Choroid plexus epithelial cell (primary cell): ENCODE results near the gene RBP3.

Experiments used
- DNase-seq: peaks from one replicate; pipeline ENCODE4 v3.0.0-alpha.2; 2010; ENCODE audit warnings: low read depth
- H3K4me3 ChIP-seq: 2 replicates; pipeline ENCODE4 v1.5.1; 2011; ENCODE audit warnings: low read depth, mild to moderate bottlenecking, control low read depth, low read length, moderate library complexity
- CTCF ChIP-seq: conservative IDR thresholded peaks from 2 replicates; pipeline ENCODE4 v1.5.1; 2011; ENCODE audit warnings: low read depth, mild to moderate bottlenecking, control low read depth, inconsistent platforms, low read length, moderate library complexity

Gene RBP3

GRCh38 chr10:47404446-47404845 is 56.3 kb downstream of the RBP3 start:
- H3K4me3 ChIP-seq: no peak overlapping the region
- TF ChIP-seq CTCF: no peak
- no peak for DNase-seq

- TF ChIP-seq CTCF: no peak
- no peak overlapping the region for H3K4me3 ChIP-seq
- no peak for DNase-seq
Observed at GRCh38 chr10:47404937-47405336, 56.8 kb downstream of the RBP3 start.

GRCh38 chr10:47405857-47406547 is 57.8 kb downstream of the RBP3 start:
- no peak overlapping the region for H3K4me3 ChIP-seq
- TF ChIP-seq CTCF: no peak
- no peak for DNase-seq

GRCh38 chr10:47406548-47406869 is 58.3 kb downstream of the RBP3 start:
- DNase-seq: no peak
- TF ChIP-seq CTCF: no peak
- no peak overlapping the region for H3K4me3 ChIP-seq

GRCh38 chr10:47406870-47407691 is 58.9 kb downstream of the RBP3 start:
- no peak for TF ChIP-seq CTCF
- peak; percentile 79 for DNase-seq

More at GRCh38 chr10:47406870-47407691, 58.9 kb downstream of the RBP3 start:
- H3K4me3 ChIP-seq: no peak overlapping the region
